Progenitor cell of endocrine pancreas (in vitro differentiated cells): ENCODE measurements around the gene NDUFA7. TPM values are rescaled to one million over a fixed set of nuclear protein-coding genes. Genes with fewer than 3 reads are reported as not detected.

Experiments used
- DNase-seq: peaks from one replicate; pipeline ENCODE4 v3.0.0; 2021; ENCODE audit warnings: low spot score; ENCODE audit not compliant: unreplicated experiment
- H3K27ac Mint-ChIP-seq: 2 replicates; pipeline ENCODE4 v1.8.0; 2021; ENCODE audit warnings: mild to moderate bottlenecking, moderate library complexity, mixed read lengths
- H3K27me3 Mint-ChIP-seq: 2 replicates; pipeline ENCODE4 v1.8.0; 2021; ENCODE audit warnings: mixed read lengths
- H3K36me3 Mint-ChIP-seq: 2 replicates; pipeline ENCODE4 v1.8.0; 2022; ENCODE audit warnings: mixed read lengths; ENCODE audit not compliant: insufficient read depth
- H3K4me1 Mint-ChIP-seq: 2 replicates; pipeline ENCODE4 v1.8.0; 2021; ENCODE audit warnings: low read depth, mixed read lengths
- H3K4me3 Mint-ChIP-seq: 2 replicates; pipeline ENCODE4 v1.8.0; 2021; ENCODE audit warnings: low read depth, mild to moderate bottlenecking, moderate library complexity, mixed read lengths
- H3K9me3 Mint-ChIP-seq: 2 replicates; pipeline ENCODE4 v1.8.0; 2021; ENCODE audit warnings: low read depth, mixed read lengths
- total RNA-seq: library from RNA; stranded (reverse); gene quantifications from 2 replicates; pipeline ENCODE4 v1.2.1, GENCODE V29; 2021
- TF ChIP-seq, protein P1 (sequence below): fragments of 200-600 bp; sonication (generic); IDR thresholded peaks from one replicate; pipeline ENCODE4 v1.5.0; 2021; ENCODE audit warnings: antibody characterized with exemption, mild to moderate bottlenecking; ENCODE audit not compliant: unreplicated experiment

NDUFA7 gene
- total RNA-seq, 1 donor from 2014 or later = 55.3 TPM

- TF ChIP-seq, protein P1, sequence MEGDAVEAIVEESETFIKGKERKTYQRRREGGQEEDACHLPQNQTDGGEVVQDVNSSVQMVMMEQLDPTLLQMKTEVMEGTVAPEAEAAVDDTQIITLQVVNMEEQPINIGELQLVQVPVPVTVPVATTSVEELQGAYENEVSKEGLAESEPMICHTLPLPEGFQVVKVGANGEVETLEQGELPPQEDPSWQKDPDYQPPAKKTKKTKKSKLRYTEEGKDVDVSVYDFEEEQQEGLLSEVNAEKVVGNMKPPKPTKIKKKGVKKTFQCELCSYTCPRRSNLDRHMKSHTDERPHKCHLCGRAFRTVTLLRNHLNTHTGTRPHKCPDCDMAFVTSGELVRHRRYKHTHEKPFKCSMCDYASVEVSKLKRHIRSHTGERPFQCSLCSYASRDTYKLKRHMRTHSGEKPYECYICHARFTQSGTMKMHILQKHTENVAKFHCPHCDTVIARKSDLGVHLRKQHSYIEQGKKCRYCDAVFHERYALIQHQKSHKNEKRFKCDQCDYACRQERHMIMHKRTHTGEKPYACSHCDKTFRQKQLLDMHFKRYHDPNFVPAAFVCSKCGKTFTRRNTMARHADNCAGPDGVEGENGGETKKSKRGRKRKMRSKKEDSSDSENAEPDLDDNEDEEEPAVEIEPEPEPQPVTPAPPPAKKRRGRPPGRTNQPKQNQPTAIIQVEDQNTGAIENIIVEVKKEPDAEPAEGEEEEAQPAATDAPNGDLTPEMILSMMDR = no peak
- H3K9me3 Mint-ChIP-seq = no peaks in the 10 kb centered on the region
- H3K27me3 Mint-ChIP-seq = peaks cover 55% of the 10 kb centered on the region
- no peaks in the 10 kb centered on the region for H3K36me3 Mint-ChIP-seq
- H3K4me3 Mint-ChIP-seq = no peak overlapping the region
- H3K4me1 Mint-ChIP-seq = no peaks in the 10 kb centered on the region
- H3K27ac Mint-ChIP-seq = no peak overlapping the region
- DNase-seq = no peak
Measured at GRCh38 chr19:8333767-8334457, 12.7 kb upstream of the NDUFA7 start.

DNA sequence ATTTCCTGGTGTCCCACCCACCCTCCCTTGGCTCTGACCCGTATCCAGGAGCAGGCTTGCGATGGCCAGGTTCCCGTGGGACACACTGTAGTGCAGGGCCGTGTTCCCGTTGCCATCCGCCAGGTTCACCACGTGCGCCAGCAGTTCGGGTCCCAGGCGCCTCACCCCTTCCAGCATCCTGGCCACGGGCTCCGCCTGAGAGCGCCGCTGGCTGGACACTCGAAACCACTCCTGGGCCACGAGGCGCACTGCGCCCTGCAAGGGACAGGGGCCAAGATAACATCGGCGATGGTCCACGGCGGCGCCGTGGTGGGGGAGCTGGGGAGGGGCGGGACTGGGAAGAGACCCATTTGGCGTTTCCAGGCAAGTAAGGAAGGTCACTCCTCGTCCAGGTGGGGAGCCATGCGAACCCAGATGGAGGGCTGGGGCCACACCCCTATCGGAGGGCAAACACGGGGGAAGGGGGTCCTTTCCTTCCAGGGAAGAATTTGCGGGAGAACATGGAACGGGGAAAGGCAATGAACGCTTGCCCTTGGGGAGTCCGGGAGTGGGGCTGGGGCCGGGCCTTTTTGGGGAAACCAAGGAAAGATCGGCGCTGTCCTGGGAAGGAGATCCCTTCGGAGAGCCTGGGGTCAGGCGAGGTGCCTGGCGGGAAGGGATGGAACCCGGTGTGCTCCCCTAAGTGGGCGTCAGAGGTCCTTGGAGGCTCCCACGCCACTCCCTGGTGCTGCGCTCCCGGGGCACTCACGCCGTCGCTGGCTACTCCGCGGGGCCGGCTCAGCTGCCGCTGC lies 12.0 kb upstream of the NDUFA7 start:
- Mint-ChIP-seq H3K27me3 (peaks cover 56% of the 10 kb centered on the region), H3K27ac (no peak overlapping the region), H3K4me1 (no peaks in the 10 kb centered on the region), H3K9me3 (no peaks in the 10 kb centered on the region), H3K4me3 (no peak overlapping the region), H3K36me3 (no peaks in the 10 kb centered on the region)
- no peak for DNase-seq
- TF ChIP-seq, protein P1 = no peak

DNA sequence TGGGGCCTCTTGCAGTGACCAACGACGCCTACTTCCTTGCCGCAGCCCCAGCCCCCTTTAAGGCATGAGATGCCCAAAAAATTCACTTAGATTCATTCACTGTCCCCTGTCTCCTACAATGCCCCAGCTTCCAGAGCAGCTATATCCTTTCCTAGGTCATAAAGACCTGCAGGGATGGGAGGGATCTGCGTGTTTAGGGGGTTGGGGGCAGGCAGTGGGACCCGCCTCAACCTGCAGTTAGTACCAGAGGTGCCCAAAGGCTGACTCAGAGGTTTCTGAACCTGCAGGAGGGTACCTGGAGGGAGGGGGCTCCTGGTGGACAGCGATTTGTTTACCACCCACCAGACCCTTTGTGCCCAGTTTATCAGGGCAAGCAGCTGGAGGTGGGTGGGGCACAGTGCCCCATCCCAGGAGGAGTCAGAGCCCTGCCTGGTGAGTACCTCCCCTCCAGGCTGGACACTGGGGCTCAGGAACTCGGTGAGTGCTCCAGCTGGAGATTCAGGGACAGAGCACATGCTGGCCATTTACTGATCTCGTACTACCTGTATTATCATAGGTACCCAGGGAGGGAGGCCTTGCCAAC lies 10.2 kb upstream of the NDUFA7 start:
- TF ChIP-seq, protein P1 = no peak
- no peak for DNase-seq
- no peaks in the 10 kb centered on the region for H3K4me1 Mint-ChIP-seq
- peaks cover 2% of the 10 kb centered on the region for H3K36me3 Mint-ChIP-seq
- H3K27ac Mint-ChIP-seq = no peak overlapping the region
- peaks cover 55% of the 10 kb centered on the region for H3K27me3 Mint-ChIP-seq
- H3K4me3 Mint-ChIP-seq = no peak overlapping the region
- H3K9me3 Mint-ChIP-seq = peaks cover 4% of the 10 kb centered on the region

DNA sequence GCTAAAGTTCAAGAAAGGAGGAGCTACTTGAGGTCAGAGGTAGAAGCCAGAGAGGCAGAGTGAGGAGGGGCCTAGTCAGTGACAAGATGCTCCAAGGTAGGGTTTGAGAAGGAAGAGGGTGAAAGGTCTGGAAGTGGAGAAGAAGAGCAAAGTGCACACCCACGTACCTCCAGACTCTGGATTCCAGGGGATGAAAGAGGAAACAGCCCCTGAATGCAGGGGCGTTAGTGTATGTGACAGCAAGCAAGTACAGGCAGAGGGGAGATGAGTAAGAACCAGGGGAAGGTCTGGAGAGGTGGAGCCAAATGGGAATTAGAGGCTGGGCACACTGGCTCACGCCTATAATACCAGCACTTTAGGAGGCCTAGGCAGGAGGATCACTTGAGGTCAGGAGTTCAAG lies 8.8 kb upstream of the NDUFA7 start:
- peaks cover 2% of the 10 kb centered on the region for H3K36me3 Mint-ChIP-seq
- H3K27me3 Mint-ChIP-seq = peaks cover 49% of the 10 kb centered on the region
- TF ChIP-seq, protein P1 = no peak
- peaks cover 4% of the 10 kb centered on the region for H3K9me3 Mint-ChIP-seq
- no peaks in the 10 kb centered on the region for H3K4me1 Mint-ChIP-seq
- no peak overlapping the region for H3K27ac Mint-ChIP-seq
- no peak overlapping the region for H3K4me3 Mint-ChIP-seq
- no peak for DNase-seq

DNA sequence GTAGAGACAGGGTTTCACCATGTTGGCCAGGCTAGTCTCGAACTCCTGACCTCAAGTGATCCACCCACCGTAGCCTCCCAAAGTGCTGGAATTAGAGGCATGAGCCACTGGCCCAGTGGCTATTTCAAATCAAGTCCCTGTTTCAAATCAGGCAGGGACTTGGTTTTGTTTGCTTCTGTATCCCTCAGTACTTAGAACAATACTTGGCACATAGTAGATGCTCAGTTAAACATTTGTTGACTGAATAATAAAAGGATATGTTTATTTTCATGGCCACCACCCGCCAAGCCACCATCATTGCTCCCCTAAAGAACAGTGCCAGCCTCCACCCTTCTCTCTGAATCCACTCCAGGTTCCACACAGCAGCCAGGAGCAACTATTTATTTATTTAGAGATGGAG lies 4.3 kb upstream of the NDUFA7 start:
- peaks cover 12% of the 10 kb centered on the region for H3K4me1 Mint-ChIP-seq
- TF ChIP-seq, protein P1 = no peak
- peak overlapping the region; percentile 20 for H3K27ac Mint-ChIP-seq
- no peak overlapping the region for H3K4me3 Mint-ChIP-seq
- peaks cover 5% of the 10 kb centered on the region for H3K36me3 Mint-ChIP-seq
- peaks cover 24% of the 10 kb centered on the region for H3K27me3 Mint-ChIP-seq
- H3K9me3 Mint-ChIP-seq = peaks cover 4% of the 10 kb centered on the region
- DNase-seq = no peak
